HEK293 (cell line): ENCODE results near the gene DUSP18.

Experiments used
- EGR2 ChIP-seq: fragments of 450-650 bp; formaldehyde crosslinking; IDR thresholded peaks from 2 replicates; pipeline ENCODE4 v1.5.1; 2016; ENCODE audit warnings: low read depth, missing biosample characterization, missing genetic modification characterization
- GLIS1 ChIP-seq: fragments of 450-650 bp; formaldehyde crosslinking; IDR thresholded peaks from 2 replicates; pipeline ENCODE4 v1.5.1; 2016; ENCODE audit warnings: missing biosample characterization, missing genetic modification characterization
- HOXC10 ChIP-seq: sonication (generic); formaldehyde crosslinking; IDR thresholded peaks from 2 replicates; pipeline ENCODE4 v1.8.1; 2023; ENCODE audit warnings: mild to moderate bottlenecking, missing genetic modification reagents
- PRDM1 ChIP-seq: fragments of 450-650 bp; formaldehyde crosslinking; IDR thresholded peaks from 2 replicates; pipeline ENCODE4; 2016; ENCODE audit warnings: missing biosample characterization, missing genetic modification characterization
- SCRT2 ChIP-seq: fragments of 450-650 bp; formaldehyde crosslinking; IDR thresholded peaks from 2 replicates; pipeline ENCODE4 v1.5.1; 2016; ENCODE audit warnings: missing biosample characterization, missing genetic modification characterization
- YY2 ChIP-seq: fragments of 450-650 bp; formaldehyde crosslinking; IDR thresholded peaks from 2 replicates; pipeline ENCODE4 v1.5.1; 2016; ENCODE audit warnings: missing biosample characterization, missing genetic modification characterization
- ZBTB8A ChIP-seq: fragments of 450-650 bp; formaldehyde crosslinking; IDR thresholded peaks from 2 replicates; pipeline ENCODE4 v1.5.1; 2016; ENCODE audit warnings: missing biosample characterization, missing genetic modification characterization
- ZFHX2 ChIP-seq: fragments of 450-650 bp; formaldehyde crosslinking; conservative IDR thresholded peaks from 2 replicates; pipeline ENCODE4 v1.5.1; 2016; ENCODE audit warnings: missing biosample characterization, missing genetic modification characterization
- ZNF2 ChIP-seq: fragments of 450-650 bp; formaldehyde crosslinking; IDR thresholded peaks from 2 replicates; pipeline ENCODE4 v1.5.1; 2016; ENCODE audit warnings: missing biosample characterization, missing genetic modification characterization
- ZNF221 ChIP-seq: fragments of 450-650 bp; formaldehyde crosslinking; IDR thresholded peaks from 2 replicates; pipeline ENCODE4 v1.5.1; 2017; ENCODE audit warnings: missing biosample characterization, missing genetic modification characterization, borderline replicate concordance
- ZNF248 ChIP-seq: fragments of 450-650 bp; formaldehyde crosslinking; IDR thresholded peaks from 2 replicates; pipeline ENCODE4 v1.5.1; 2017; ENCODE audit warnings: missing biosample characterization, missing genetic modification characterization
- ZNF266 ChIP-seq: fragments of 450-650 bp; formaldehyde crosslinking; IDR thresholded peaks from 2 replicates; pipeline ENCODE4 v1.5.1; 2016; ENCODE audit warnings: missing biosample characterization, missing genetic modification characterization, low read depth
- ZNF335 ChIP-seq: fragments of 450-650 bp; formaldehyde crosslinking; conservative IDR thresholded peaks from 2 replicates; pipeline ENCODE4 v1.5.1; 2016; ENCODE audit warnings: missing biosample characterization, missing genetic modification characterization
- ZNF354C ChIP-seq: fragments of 450-650 bp; formaldehyde crosslinking; IDR thresholded peaks from 2 replicates; pipeline ENCODE4 v1.5.1; 2016; ENCODE audit warnings: missing biosample characterization, missing genetic modification characterization, low read depth, borderline replicate concordance
- ZNF544 ChIP-seq: fragments of 450-650 bp; formaldehyde crosslinking; IDR thresholded peaks from 2 replicates; pipeline ENCODE4 v1.5.0; 2017; ENCODE audit warnings: missing biosample characterization, missing genetic modification characterization
- ZNF768 ChIP-seq: fragments of 450-650 bp; formaldehyde crosslinking; IDR thresholded peaks from 2 replicates; pipeline ENCODE4 v1.5.1; 2018; ENCODE audit warnings: missing biosample characterization, mild to moderate bottlenecking, missing genetic modification characterization
- ZNF830 ChIP-seq: fragments of 450-650 bp; IDR thresholded peaks from 2 replicates; pipeline ENCODE4 v1.5.0; 2018; ENCODE audit warnings: missing biosample characterization, missing genetic modification characterization, low read depth, mild to moderate bottlenecking, moderate library complexity
- ZNF837 ChIP-seq: fragments of 450-650 bp; formaldehyde crosslinking; IDR thresholded peaks from 2 replicates; pipeline ENCODE4 v1.5.1; 2016; ENCODE audit warnings: missing biosample characterization, missing genetic modification characterization
- TF ChIP-seq, protein P1 (sequence below): fragments of 450-650 bp; formaldehyde crosslinking; IDR thresholded peaks from 2 replicates; pipeline ENCODE4 v1.5.1; 2017; ENCODE audit warnings: missing biosample characterization, missing genetic modification characterization
- TF ChIP-seq, protein P2 (sequence below): fragments of 450-650 bp; formaldehyde crosslinking; IDR thresholded peaks from 2 replicates; pipeline ENCODE4 v1.5.1; 2016; ENCODE audit warnings: missing biosample characterization, missing genetic modification characterization
- TF ChIP-seq, protein P3 (sequence below): fragments of 450-650 bp; formaldehyde crosslinking; IDR thresholded peaks from 2 replicates; pipeline ENCODE4 v1.5.1; 2017; ENCODE audit warnings: missing biosample characterization, missing genetic modification characterization
- TF ChIP-seq, protein P4 (sequence below): fragments of 450-650 bp; formaldehyde crosslinking; IDR thresholded peaks from 2 replicates; pipeline ENCODE4 v1.5.1; 2016; ENCODE audit warnings: missing biosample characterization, missing genetic modification characterization, borderline replicate concordance
- TF ChIP-seq, protein P5 (sequence below): fragments of 450-650 bp; formaldehyde crosslinking; optimal IDR thresholded peaks from 2 replicates; pipeline ENCODE3; 2016; ENCODE audit warnings: missing biosample characterization, mild to moderate bottlenecking, missing genetic modification characterization

Gene DUSP18

DNA sequence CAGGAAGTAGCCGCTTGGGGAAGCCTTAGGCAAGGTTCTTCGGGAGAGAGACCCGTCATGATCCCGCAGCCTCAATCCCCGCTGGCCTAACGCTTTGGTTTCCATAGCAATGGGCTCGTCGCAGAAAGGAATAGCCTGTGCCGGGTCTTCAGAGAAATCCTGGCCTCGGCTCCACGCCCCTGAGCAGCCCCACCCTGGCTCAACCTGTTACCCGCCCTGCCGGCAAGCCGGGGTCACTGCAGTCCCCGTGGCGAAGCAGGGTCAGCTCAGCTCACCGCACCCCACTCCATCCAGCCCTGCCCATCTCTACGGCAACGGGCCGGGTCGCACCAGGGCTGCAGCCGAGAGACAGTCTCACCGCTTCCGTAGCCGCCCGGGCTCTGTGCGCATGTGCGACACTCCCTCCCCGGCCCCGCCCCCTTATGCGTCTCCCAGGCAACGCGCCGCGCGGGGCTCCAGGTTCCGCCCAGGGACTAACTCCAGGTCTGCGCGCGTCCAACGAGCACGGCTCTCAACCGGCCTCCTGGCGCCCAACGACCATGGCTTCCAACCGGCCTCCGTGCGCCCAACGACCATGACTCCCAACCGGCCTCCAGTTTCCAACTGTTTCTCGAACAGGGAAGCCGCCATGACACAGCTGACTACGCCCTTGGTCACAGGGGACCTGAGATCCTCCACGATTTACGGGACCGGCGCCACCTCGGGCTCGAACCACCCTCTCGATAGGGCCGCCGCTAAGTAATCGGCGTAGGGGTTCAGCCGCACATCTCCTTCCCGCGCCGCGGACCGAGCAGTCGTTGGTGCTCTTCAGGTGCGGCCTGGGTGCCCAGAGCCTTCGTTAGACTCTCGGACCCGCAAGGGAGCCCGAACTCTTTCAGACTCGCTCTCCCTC is at the start of gene DUSP18 (continued):
- TF ChIP-seq ZBTB8A (tag by site-specific recombination) (peak; percentile 94), PRDM1 (no peak), EGR2 (tag by site-specific recombination) (no peak), GLIS1 (tag by site-specific recombination) (peak; percentile 59), ZNF768 (no peak), YY2 (tag by site-specific recombination) (peak; percentile 65; the same call in 1 of the 2 replicates), ZNF221 (tag by site-specific recombination) (no peak), ZNF544 (tag by site-specific recombination) (no peak), ZNF2 (tag by site-specific recombination) (no peak), ZNF354C (no peak), ZNF837 (tag by site-specific recombination) (no peak), ZFHX2 (no peak), ZNF335 (tag by site-specific recombination) (peak; percentile 84), ZNF830 (tag by site-specific recombination) (no peak), ZNF248 (tag by site-specific recombination) (no peak), SCRT2 (tag by site-specific recombination) (peak; percentile 96), ZNF266 (tag by site-specific recombination) (no peak), HOXC10 (no peak)
- TF ChIP-seq, protein P1, sequence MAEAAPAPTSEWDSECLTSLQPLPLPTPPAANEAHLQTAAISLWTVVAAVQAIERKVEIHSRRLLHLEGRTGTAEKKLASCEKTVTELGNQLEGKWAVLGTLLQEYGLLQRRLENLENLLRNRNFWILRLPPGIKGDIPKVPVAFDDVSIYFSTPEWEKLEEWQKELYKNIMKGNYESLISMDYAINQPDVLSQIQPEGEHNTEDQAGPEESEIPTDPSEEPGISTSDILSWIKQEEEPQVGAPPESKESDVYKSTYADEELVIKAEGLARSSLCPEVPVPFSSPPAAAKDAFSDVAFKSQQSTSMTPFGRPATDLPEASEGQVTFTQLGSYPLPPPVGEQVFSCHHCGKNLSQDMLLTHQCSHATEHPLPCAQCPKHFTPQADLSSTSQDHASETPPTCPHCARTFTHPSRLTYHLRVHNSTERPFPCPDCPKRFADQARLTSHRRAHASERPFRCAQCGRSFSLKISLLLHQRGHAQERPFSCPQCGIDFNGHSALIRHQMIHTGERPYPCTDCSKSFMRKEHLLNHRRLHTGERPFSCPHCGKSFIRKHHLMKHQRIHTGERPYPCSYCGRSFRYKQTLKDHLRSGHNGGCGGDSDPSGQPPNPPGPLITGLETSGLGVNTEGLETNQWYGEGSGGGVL, result no peak
- TF ChIP-seq, protein P2, sequence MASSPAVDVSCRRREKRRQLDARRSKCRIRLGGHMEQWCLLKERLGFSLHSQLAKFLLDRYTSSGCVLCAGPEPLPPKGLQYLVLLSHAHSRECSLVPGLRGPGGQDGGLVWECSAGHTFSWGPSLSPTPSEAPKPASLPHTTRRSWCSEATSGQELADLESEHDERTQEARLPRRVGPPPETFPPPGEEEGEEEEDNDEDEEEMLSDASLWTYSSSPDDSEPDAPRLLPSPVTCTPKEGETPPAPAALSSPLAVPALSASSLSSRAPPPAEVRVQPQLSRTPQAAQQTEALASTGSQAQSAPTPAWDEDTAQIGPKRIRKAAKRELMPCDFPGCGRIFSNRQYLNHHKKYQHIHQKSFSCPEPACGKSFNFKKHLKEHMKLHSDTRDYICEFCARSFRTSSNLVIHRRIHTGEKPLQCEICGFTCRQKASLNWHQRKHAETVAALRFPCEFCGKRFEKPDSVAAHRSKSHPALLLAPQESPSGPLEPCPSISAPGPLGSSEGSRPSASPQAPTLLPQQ, result peak; percentile 68; the same call in 1 of the 2 replicates
- TF ChIP-seq, protein P3, sequence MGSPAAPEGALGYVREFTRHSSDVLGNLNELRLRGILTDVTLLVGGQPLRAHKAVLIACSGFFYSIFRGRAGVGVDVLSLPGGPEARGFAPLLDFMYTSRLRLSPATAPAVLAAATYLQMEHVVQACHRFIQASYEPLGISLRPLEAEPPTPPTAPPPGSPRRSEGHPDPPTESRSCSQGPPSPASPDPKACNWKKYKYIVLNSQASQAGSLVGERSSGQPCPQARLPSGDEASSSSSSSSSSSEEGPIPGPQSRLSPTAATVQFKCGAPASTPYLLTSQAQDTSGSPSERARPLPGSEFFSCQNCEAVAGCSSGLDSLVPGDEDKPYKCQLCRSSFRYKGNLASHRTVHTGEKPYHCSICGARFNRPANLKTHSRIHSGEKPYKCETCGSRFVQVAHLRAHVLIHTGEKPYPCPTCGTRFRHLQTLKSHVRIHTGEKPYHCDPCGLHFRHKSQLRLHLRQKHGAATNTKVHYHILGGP, result no peak
- TF ChIP-seq, protein P4, sequence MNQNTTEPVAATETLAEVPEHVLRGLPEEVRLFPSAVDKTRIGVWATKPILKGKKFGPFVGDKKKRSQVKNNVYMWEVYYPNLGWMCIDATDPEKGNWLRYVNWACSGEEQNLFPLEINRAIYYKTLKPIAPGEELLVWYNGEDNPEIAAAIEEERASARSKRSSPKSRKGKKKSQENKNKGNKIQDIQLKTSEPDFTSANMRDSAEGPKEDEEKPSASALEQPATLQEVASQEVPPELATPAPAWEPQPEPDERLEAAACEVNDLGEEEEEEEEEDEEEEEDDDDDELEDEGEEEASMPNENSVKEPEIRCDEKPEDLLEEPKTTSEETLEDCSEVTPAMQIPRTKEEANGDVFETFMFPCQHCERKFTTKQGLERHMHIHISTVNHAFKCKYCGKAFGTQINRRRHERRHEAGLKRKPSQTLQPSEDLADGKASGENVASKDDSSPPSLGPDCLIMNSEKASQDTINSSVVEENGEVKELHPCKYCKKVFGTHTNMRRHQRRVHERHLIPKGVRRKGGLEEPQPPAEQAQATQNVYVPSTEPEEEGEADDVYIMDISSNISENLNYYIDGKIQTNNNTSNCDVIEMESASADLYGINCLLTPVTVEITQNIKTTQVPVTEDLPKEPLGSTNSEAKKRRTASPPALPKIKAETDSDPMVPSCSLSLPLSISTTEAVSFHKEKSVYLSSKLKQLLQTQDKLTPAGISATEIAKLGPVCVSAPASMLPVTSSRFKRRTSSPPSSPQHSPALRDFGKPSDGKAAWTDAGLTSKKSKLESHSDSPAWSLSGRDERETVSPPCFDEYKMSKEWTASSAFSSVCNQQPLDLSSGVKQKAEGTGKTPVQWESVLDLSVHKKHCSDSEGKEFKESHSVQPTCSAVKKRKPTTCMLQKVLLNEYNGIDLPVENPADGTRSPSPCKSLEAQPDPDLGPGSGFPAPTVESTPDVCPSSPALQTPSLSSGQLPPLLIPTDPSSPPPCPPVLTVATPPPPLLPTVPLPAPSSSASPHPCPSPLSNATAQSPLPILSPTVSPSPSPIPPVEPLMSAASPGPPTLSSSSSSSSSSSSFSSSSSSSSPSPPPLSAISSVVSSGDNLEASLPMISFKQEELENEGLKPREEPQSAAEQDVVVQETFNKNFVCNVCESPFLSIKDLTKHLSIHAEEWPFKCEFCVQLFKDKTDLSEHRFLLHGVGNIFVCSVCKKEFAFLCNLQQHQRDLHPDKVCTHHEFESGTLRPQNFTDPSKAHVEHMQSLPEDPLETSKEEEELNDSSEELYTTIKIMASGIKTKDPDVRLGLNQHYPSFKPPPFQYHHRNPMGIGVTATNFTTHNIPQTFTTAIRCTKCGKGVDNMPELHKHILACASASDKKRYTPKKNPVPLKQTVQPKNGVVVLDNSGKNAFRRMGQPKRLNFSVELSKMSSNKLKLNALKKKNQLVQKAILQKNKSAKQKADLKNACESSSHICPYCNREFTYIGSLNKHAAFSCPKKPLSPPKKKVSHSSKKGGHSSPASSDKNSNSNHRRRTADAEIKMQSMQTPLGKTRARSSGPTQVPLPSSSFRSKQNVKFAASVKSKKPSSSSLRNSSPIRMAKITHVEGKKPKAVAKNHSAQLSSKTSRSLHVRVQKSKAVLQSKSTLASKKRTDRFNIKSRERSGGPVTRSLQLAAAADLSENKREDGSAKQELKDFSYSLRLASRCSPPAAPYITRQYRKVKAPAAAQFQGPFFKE (tag by site-specific recombination), result no peak
- TF ChIP-seq, protein P5, sequence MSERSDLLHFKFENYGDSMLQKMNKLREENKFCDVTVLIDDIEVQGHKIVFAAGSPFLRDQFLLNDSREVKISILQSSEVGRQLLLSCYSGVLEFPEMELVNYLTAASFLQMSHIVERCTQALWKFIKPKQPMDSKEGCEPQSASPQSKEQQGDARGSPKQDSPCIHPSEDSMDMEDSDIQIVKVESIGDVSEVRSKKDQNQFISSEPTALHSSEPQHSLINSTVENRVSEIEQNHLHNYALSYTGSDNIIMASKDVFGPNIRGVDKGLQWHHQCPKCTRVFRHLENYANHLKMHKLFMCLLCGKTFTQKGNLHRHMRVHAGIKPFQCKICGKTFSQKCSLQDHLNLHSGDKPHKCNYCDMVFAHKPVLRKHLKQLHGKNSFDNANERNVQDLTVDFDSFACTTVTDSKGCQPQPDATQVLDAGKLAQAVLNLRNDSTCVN, result peak; percentile 92
